Measurements from ENCODE around the gene SNAPC3.
A peak's percentile ranks its signal among the peaks of the same experiment; 100 is the strongest.

SNAPC3 gene

GRCh38 chr9:15509931-15510788, 87.5 kb downstream of the SNAPC3 start:
- H3K4me3 ChIP-seq (ENCODE audit: low read length): peak overlapping the region; percentile 89
- TF ChIP-seq CTCF (conservative IDR thresholded peaks at IDR 0.05; ENCODE audit: low read depth, low read length): no peak
- DNase-seq (ENCODE audit: low read depth): no peak

GRCh38 chr9:15510789-15511575, 88.3 kb downstream of the SNAPC3 start, which contains the start of gene PSIP1:
Gene PSIP1 (minus strand): TSS chr9:15510970. CDS start chr9:15510188, 782 bp downstream.
- no peak for TF ChIP-seq CTCF (conservative IDR thresholded peaks at IDR 0.05; ENCODE audit: low read depth, low read length)
- DNase-seq (ENCODE audit: low read depth): peak; percentile 35
- H3K4me3 ChIP-seq (ENCODE audit: low read length): peak within 1 kb of the TSS; percentile 89
